Uterus (tissue), 2 donors: Measurements from ENCODE around the gene RFX8.

ENCODE experiments used
- POLR2A ChIP-seq, 2 donors: fragments of 450-650 bp; IDR thresholded peaks; one replicate each; pipeline ENCODE4 v1.6.1; 2016; ENCODE audit warnings: antibody characterized with exemption in 2 of 2, mild to moderate bottlenecking in 1 of 2, moderate library complexity in 1 of 2
- TF ChIP-seq, protein P1 (sequence below), 4 experiments: fragments of 200-600 bp in 2 of 4; fragments of 450-650 bp in 2 of 4; sonication (generic) in 2 of 4; IDR thresholded peaks; one replicate each; pipeline ENCODE4 v1.5.1; 2016 to 2019; ENCODE audit warnings: antibody characterized with exemption in 4 of 4, mild to moderate bottlenecking in 2 of 4, moderate library complexity in 1 of 4

DNA sequence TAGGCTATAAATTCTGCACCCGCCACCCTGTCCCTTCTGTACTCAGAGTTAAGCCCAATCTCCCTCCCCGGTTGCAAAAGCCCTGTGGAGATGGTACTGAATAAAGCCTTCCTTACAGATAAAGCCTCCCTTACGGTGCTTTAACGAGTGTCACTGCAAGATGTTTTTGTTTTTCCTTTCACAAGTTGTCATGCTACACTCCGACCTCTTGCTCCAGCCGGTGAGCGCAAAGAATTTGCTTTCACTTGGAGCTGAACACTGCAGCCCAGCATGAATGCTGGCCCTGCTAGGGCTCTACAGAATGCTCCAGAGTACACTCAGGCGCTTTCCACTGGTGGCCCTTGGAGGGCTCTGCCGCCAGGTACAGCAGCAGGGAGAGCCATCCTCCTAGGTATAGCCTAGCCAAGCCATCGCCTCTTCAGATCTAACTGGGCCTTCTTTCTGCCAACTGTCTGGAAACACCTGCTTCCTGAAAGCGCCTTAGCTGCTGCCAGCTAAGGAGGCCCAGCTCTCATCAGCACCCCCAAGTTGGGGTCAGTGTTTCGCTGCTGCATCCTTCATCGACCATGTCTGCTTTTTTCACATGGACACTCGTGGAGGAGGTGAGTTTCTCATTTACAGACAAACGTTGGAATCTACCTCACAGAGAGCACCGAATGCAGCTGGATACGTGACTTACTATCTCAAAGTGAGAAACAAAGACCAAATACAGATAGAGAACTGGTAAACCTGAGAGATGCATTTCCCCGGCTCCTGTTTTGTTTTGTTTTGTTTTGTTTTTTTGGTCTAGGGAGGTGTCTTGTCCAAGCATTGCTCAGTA is 74.2 kb downstream of the RFX8 start:
- TF ChIP-seq, protein P1, sequence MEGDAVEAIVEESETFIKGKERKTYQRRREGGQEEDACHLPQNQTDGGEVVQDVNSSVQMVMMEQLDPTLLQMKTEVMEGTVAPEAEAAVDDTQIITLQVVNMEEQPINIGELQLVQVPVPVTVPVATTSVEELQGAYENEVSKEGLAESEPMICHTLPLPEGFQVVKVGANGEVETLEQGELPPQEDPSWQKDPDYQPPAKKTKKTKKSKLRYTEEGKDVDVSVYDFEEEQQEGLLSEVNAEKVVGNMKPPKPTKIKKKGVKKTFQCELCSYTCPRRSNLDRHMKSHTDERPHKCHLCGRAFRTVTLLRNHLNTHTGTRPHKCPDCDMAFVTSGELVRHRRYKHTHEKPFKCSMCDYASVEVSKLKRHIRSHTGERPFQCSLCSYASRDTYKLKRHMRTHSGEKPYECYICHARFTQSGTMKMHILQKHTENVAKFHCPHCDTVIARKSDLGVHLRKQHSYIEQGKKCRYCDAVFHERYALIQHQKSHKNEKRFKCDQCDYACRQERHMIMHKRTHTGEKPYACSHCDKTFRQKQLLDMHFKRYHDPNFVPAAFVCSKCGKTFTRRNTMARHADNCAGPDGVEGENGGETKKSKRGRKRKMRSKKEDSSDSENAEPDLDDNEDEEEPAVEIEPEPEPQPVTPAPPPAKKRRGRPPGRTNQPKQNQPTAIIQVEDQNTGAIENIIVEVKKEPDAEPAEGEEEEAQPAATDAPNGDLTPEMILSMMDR (IDR thresholded peaks at IDR 0.05): no peak
- TF ChIP-seq POLR2A (IDR thresholded peaks at IDR 0.05): no peak
